ENCODE measurements around the gene TECPR1. TPM values are rescaled to one million over a fixed set of nuclear protein-coding genes. Genes with fewer than 3 reads are reported as not detected.

TECPR1 gene
- polyA plus RNA-seq, 1 experiment: 3.5 TPM

DNA sequence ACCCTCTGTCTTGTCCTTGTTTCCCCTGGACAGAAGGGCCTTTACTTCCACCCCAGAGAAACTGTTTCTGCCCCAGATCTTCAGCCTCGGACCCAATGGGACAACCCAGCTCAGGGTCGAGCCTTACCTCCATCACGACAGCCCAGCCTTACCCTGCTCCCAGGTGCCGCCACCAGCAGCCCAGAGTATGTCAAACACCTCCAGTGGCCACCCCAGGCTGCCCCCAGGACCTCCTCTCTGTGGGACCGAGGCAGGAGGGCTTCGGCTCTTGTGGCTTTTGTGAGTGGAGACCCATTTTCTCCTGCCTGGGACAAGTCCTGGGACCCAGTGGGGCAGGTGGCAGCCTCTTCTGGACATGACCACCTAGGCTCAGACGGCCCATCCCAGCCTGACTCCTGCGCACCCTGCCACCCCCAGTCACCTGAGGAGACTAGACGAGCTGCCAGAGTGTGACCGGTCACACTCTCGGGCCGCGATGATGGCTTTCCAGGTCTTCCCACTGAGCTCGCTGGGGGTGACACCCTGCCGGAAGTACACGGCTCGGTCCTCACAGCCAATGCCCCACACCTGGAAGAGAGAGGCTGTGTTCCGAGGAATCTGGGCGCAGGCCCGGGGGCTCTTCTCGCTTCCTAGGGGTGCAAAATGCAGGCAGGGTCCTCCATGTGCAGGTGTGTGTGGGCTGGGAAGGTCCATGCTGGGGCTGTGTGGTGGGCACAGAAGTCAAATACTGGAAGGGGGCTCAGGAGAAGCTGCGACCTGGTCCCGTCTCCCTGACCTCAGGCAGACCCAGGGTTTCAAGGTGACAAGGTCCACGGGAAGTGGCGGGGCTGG is 15.5 kb downstream of the TECPR1 start:
- Histone ChIP-seq H3K27me3 (ENCODE audit: control insufficient read depth, insufficient read depth, low read length) (no peaks in the 10 kb centered on the region), H3K9me3 (ENCODE audit: control insufficient read depth, insufficient read depth, low read length) (no peaks in the 10 kb centered on the region; the same call in 1 of the 2 replicates), H3K4me3 (ENCODE audit: low read depth, low read length) (no peak overlapping the region), H3K27ac (ENCODE audit: low read depth, low read length) (no peak overlapping the region)
- ChIA-PET CTCF (no interaction called here), POLR2A (no interaction called here)
- DNase-seq (ENCODE audit: low read depth, low spot score): no peak
- TF ChIP-seq, protein P1, sequence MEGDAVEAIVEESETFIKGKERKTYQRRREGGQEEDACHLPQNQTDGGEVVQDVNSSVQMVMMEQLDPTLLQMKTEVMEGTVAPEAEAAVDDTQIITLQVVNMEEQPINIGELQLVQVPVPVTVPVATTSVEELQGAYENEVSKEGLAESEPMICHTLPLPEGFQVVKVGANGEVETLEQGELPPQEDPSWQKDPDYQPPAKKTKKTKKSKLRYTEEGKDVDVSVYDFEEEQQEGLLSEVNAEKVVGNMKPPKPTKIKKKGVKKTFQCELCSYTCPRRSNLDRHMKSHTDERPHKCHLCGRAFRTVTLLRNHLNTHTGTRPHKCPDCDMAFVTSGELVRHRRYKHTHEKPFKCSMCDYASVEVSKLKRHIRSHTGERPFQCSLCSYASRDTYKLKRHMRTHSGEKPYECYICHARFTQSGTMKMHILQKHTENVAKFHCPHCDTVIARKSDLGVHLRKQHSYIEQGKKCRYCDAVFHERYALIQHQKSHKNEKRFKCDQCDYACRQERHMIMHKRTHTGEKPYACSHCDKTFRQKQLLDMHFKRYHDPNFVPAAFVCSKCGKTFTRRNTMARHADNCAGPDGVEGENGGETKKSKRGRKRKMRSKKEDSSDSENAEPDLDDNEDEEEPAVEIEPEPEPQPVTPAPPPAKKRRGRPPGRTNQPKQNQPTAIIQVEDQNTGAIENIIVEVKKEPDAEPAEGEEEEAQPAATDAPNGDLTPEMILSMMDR (IDR thresholded peaks at IDR 0.05; ENCODE audit: low read depth, low read length): no peak

DNA sequence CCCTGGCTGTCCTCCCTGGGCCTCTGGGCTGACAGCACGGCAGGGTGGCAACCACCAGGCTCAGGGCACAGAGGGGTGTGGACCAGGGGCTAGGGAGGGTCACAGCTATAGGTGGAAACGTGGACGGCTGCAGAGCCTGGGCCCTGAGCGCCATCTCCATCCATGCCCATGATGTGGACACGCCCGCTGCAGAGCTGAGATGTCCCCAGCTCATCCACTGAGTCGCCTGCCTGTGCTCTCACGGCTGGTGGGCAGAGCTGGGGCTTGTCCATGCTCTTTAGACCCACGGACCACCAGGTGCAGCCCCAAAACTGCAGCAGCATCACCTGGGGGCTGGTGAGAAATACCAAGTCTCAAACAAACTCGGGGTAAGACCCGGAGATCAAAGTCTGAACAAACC is 16.1 kb downstream of the TECPR1 start:
- no peaks in the 10 kb centered on the region for H3K27me3 ChIP-seq (ENCODE audit: control insufficient read depth, insufficient read depth, low read length)
- TF ChIP-seq, protein P1 (IDR thresholded peaks at IDR 0.05; ENCODE audit: low read depth, low read length): no peak
- no peak for DNase-seq (ENCODE audit: low read depth, low spot score)
- ChIA-PET CTCF (interaction anchor here (1.3 to 2.0 kb wide), 2 partner anchors 68 to 214 kb away, joined by 3 to 6 read pairs; no protein-coding TSS in a partner anchor), POLR2A (no interaction called here)
- no peaks in the 10 kb centered on the region; the same call in 1 of the 2 replicates for H3K9me3 ChIP-seq (ENCODE audit: control insufficient read depth, insufficient read depth, low read length)
- H3K27ac ChIP-seq (ENCODE audit: low read depth, low read length): no peak overlapping the region
- no peak overlapping the region for H3K4me3 ChIP-seq (ENCODE audit: low read depth, low read length)

DNA sequence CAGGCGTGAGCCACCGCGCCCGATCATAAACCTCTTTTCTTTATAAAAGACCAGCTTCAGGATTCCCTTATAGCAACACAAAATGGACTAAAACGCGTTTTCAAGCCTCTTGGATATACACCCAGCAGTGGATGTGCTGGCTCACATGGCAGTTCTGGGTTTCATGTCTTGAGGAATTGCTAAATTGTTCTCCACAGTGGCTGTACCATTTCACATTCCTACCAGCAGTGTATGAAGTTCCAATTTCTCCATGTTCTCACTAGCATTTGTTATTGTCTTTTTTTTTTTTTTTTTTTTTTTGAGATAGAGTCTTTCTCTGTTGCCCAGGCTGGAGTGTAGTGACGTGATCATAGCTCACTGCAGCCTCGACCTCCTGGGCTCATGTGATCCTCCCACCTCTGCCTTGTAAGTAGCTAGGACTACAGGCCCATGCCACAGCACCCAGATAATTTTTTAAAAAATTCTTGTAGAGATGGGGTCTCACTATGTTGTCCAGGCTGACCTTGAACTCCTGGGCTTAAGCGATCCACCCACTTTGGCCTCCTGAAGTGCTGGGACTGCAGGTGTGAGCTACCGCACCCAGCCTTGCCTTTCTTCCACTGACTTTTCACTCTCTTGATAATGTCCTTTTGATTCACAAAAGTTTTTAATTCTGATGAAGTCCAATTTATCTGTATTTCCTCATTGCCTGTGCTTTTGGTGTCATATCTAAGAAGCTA is 17.4 kb downstream of the TECPR1 start:
- CTCF ChIA-PET: interaction anchor here (0.7 to 2.0 kb wide), 5 partner anchors 13 to 213 kb away, joined by 3 to 6 read pairs (median 3); partner anchors contain the start of gene BHLHA15
- Histone ChIP-seq H3K4me3 (ENCODE audit: low read depth, low read length) (no peak overlapping the region), H3K27me3 (ENCODE audit: control insufficient read depth, insufficient read depth, low read length) (no peaks in the 10 kb centered on the region), H3K9me3 (ENCODE audit: control insufficient read depth, insufficient read depth, low read length) (no peaks in the 10 kb centered on the region; the same call in 1 of the 2 replicates), H3K27ac (ENCODE audit: low read depth, low read length) (no peak overlapping the region)
- TF ChIP-seq, protein P1 (IDR thresholded peaks at IDR 0.05; ENCODE audit: low read depth, low read length): peak; percentile 27; the same call in 1 of the 2 replicates
- no peak for DNase-seq (ENCODE audit: low read depth, low spot score)
- POLR2A ChIA-PET: interaction anchor here (0.7 kb wide), 1 partner anchor 138 kb away, joined by 8 read pairs; no protein-coding TSS in a partner anchor

DNA sequence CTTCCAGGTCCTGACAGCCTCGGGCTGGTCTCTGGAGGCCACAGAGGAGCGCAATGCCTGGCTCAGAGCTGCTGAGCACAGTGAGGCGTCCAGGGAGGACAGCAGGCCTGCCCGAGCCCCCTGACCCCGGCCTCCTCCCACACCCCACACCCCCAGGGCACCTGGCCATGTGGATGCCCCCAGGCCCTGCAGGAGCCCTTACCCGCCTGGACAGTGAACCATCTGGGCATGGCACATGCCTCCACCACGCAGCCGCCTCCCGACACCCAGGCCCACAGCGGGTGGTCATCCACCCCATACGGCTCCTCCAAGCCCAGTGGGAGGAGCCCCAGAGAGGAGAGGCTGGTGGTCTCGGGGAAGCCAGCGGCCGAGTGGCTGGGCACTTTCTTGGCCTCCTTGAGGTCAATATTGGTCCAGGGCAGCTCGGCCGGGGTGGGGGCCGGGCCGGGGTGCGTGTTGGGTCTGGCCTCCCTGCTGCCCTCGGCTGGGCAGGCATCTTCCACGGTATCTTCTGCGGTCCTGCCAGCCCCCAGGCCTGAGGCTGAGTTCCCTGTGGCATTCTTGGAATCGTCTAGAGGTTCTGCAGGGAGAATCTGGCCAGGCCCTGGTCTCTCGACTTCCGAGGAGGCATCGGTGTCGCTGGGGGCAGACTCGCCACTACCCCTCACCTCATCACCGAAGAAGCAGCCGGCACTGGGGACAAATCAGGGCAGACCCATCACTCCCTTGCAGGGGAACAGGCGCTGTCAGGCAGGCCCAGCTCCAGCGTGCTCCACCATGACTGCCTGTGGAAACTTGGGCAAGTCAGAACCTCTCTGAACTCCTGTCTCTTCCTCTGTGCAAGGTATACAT is 18.6 kb downstream of the TECPR1 start:
- Histone ChIP-seq H3K27me3 (ENCODE audit: control insufficient read depth, insufficient read depth, low read length) (no peaks in the 10 kb centered on the region), H3K4me3 (ENCODE audit: low read depth, low read length) (no peak overlapping the region), H3K9me3 (ENCODE audit: control insufficient read depth, insufficient read depth, low read length) (no peaks in the 10 kb centered on the region; the same call in 1 of the 2 replicates), H3K27ac (ENCODE audit: low read depth, low read length) (no peak overlapping the region)
- no peak for DNase-seq (ENCODE audit: low read depth, low spot score)
- TF ChIP-seq, protein P1 (IDR thresholded peaks at IDR 0.05; ENCODE audit: low read depth, low read length): no peak
- ChIA-PET POLR2A (no interaction called here), CTCF (interaction anchor here (2.0 kb wide), 1 partner anchor 212 kb away, joined by 6 read pairs; no protein-coding TSS in a partner anchor)

Data from AG04450 (cell line).